ENCODE measurements around the gene PARP3.

Gene PARP3

DNA sequence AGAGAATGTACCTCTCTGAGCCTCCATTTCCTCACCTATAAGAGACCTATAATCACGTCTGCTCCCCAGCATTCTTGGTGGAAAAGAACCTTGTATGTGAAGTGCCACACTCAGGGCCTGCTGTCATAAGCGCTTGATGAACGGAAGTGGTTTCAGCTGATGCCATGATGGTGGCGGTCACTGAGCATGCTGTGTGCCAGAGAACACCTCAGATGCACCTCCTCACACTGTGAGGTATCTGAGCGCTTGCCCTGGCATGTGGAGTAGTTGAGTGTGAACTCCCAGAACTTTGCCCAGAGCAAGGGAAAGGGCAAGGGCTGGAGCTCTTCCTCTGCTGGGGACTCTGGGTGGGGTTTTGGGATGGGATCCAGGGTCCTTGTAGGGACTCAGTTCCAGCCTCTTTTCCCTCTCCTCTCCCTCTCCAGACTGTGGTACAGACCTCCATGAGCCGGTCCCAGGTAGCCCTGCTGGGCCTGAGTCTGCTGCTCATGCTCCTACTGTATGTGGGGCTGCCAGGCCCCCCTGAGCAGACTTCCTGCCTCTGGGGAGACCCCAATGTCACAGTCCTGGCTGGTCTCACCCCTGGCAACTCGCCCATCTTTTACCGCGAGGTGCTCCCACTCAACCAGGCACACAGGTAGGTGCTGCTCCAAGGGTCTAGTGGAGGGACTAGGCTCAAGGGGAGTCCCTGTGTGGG lies 35.4 kb downstream of the PARP3 start:
- TF ChIP-seq, protein P1, sequence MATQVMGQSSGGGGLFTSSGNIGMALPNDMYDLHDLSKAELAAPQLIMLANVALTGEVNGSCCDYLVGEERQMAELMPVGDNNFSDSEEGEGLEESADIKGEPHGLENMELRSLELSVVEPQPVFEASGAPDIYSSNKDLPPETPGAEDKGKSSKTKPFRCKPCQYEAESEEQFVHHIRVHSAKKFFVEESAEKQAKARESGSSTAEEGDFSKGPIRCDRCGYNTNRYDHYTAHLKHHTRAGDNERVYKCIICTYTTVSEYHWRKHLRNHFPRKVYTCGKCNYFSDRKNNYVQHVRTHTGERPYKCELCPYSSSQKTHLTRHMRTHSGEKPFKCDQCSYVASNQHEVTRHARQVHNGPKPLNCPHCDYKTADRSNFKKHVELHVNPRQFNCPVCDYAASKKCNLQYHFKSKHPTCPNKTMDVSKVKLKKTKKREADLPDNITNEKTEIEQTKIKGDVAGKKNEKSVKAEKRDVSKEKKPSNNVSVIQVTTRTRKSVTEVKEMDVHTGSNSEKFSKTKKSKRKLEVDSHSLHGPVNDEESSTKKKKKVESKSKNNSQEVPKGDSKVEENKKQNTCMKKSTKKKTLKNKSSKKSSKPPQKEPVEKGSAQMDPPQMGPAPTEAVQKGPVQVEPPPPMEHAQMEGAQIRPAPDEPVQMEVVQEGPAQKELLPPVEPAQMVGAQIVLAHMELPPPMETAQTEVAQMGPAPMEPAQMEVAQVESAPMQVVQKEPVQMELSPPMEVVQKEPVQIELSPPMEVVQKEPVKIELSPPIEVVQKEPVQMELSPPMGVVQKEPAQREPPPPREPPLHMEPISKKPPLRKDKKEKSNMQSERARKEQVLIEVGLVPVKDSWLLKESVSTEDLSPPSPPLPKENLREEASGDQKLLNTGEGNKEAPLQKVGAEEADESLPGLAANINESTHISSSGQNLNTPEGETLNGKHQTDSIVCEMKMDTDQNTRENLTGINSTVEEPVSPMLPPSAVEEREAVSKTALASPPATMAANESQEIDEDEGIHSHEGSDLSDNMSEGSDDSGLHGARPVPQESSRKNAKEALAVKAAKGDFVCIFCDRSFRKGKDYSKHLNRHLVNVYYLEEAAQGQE (IDR thresholded peaks at IDR 0.05; ENCODE audit: low read depth), result no peak
- TF ChIP-seq TCF12 (IDR thresholded peaks at IDR 0.05; ENCODE audit: low read depth) (no peak), YY1 (IDR thresholded peaks at IDR 0.05; ENCODE audit: low read depth) (no peak), NFIC (IDR thresholded peaks at IDR 0.05) (no peak), EP300 (IDR thresholded peaks at IDR 0.05; ENCODE audit: borderline replicate concordance) (no peak), TEAD4 (IDR thresholded peaks at IDR 0.05) (no peak), CEBPB (IDR thresholded peaks at IDR 0.05) (no peak), CREB1 (IDR thresholded peaks at IDR 0.05; ENCODE audit: low read depth) (no peak), EGR1 (IDR thresholded peaks at IDR 0.05) (no peak), FOXM1 (IDR thresholded peaks at IDR 0.05; ENCODE audit: borderline replicate concordance, low read depth) (no peak)
- TF ChIP-seq, protein P2, sequence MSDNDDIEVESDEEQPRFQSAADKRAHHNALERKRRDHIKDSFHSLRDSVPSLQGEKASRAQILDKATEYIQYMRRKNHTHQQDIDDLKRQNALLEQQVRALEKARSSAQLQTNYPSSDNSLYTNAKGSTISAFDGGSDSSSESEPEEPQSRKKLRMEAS (IDR thresholded peaks at IDR 0.05), result no peak

DNA sequence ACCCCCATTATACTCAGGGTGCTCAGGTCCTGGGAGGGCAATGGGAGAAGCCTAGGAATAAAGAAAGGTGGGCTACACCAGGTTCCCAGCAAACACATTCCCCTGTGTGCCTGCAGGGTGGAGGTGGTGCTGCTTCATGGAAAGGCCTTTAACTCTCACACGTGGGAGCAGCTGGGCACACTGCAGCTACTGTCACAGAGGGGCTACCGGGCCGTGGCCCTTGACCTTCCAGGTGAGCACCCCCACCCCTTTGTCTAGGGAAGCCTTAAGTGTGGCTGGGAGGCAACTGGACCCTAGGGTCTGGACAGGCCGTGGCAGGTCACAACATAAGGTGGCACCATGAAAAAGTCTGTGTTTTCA lies 36.0 kb downstream of the PARP3 start:
- no peak for TF ChIP-seq TAF1 (IDR thresholded peaks at IDR 0.05; ENCODE audit: low read depth)
- no peak for TF ChIP-seq EP300 (IDR thresholded peaks at IDR 0.05; ENCODE audit: borderline replicate concordance)
- TF ChIP-seq, protein P2 (IDR thresholded peaks at IDR 0.05), result no peak
- TF ChIP-seq EGR1 (IDR thresholded peaks at IDR 0.05), result no peak
- TF ChIP-seq CEBPB (IDR thresholded peaks at IDR 0.05), result no peak
- TF ChIP-seq RAD21 (IDR thresholded peaks at IDR 0.05; ENCODE audit: low read depth), result no peak
- TF ChIP-seq, protein P1 (IDR thresholded peaks at IDR 0.05; ENCODE audit: low read depth), result no peak
- TF ChIP-seq FOXM1 (IDR thresholded peaks at IDR 0.05; ENCODE audit: borderline replicate concordance, low read depth), result no peak
- TF ChIP-seq ZBTB7A (IDR thresholded peaks at IDR 0.05; ENCODE audit: low read depth), result no peak
- TF ChIP-seq TEAD4 (IDR thresholded peaks at IDR 0.05), result no peak

DNA sequence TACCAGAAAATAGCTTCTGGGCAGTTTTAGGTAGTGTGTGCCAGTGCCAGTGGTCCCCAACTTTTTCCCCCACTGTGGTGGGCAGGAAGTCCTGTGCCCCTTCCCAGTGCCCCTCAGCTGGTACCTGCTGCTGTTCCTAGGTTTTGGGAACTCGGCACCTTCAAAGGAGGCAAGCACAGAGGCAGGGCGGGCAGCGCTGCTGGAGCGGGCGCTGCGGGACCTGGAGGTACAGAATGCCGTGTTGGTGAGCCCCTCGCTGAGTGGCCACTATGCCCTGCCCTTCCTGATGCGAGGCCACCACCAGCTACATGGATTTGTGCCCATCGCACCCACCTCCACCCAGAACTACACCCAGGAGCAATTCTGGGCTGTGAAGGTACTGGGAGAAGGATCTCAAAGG lies 38.1 kb downstream of the PARP3 start:
- TF ChIP-seq TAF1 (IDR thresholded peaks at IDR 0.05; ENCODE audit: low read depth) (no peak), TCF12 (IDR thresholded peaks at IDR 0.05; ENCODE audit: low read depth) (no peak), ZBTB7A (IDR thresholded peaks at IDR 0.05; ENCODE audit: low read depth) (no peak)
- TF ChIP-seq, protein P3, sequence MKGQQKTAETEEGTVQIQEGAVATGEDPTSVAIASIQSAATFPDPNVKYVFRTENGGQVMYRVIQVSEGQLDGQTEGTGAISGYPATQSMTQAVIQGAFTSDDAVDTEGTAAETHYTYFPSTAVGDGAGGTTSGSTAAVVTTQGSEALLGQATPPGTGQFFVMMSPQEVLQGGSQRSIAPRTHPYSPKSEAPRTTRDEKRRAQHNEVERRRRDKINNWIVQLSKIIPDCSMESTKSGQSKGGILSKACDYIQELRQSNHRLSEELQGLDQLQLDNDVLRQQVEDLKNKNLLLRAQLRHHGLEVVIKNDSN (IDR thresholded peaks at IDR 0.05), result no peak

DNA sequence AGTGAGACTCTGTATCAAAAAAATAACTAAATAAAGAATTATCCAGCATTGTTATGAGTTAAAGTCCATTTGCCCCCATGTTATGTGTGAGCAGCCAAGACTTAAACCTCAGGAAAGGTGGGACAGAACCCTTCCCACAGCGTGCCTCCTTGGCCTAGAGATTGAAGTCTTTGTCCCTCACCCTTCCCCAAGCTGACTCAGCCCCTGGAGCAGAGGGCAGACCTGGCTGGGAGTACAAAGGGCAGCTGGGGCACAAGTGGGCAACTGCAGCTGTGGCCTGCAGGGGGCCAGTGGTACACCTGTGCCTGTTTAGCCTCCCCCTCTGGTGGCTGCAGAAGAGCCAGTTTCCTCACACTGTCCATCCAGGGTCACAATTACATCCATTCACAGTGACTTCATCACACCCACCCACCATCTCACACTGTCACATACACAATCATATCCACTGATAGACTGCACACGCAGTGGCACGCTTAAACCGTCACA lies 40.2 kb downstream of the PARP3 start:
- TF ChIP-seq TEAD4 (IDR thresholded peaks at IDR 0.05) (no peak), RAD21 (IDR thresholded peaks at IDR 0.05; ENCODE audit: low read depth) (peak; percentile 5; the same call in 1 of the 2 replicates), ZBTB7A (IDR thresholded peaks at IDR 0.05; ENCODE audit: low read depth) (no peak)

DNA sequence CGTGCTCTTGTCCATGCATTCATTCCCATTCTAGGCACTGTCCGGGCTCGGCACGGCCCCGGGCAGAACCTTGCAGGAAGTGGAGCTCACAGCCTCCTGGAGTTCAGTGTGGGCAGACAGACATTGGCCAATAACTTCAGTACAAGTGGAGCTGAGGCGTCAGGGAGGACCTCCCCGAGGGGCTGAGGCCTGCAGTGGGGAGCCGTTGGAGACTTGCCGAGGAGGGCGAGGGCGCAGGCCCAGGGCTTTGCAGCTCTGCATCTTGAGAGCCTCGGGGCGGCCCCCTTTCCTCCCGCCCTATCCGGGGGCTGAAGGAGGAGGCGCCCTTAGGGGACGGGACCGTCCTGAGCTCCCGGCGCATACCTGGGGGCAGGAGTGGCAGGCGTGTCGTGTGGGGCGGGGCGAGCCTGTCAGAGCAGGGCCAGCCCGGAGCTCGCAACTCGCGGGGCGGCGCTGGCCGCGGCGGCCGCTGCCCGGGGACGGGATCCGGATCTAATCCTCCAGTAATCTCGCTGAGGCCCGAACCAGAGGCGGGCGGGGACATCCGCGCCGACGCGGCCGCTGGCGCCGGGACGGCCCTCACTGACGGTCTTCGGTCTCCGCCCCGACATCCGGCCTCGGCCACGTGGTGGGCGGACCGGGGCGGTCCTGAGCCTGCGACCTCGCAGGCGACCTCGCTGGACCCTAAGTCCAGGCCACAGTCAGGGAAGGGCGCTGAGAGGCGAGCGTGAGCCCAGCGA lies 40.8 kb downstream of the PARP3 start, which contains the start of gene ACY1:
Gene ACY1 (plus strand): TSS at position 698 of the 740 bp plus-strand sequence. CDS start 530 bp downstream, outside the sequence.
- no peak; the same call in 1 of the 2 replicates for TF ChIP-seq TCF12 (IDR thresholded peaks at IDR 0.05; ENCODE audit: low read depth)
- 0 out of 2 replicates have a peak, but pooled peaks have one; percentile 14 for TF ChIP-seq NFIC (IDR thresholded peaks at IDR 0.05)
- no peak for TF ChIP-seq YY1 (IDR thresholded peaks at IDR 0.05; ENCODE audit: low read depth)
- TF ChIP-seq, protein P3 (IDR thresholded peaks at IDR 0.05), result peak; percentile 92
- TF ChIP-seq ZBTB7A (IDR thresholded peaks at IDR 0.05; ENCODE audit: low read depth), result peak; percentile 58; the same call in 1 of the 2 replicates
- peak; percentile 36; the same call in 1 of the 2 replicates for TF ChIP-seq CREB1 (IDR thresholded peaks at IDR 0.05; ENCODE audit: low read depth)
- peak; percentile 59; the same call in 1 of the 2 replicates for TF ChIP-seq TEAD4 (IDR thresholded peaks at IDR 0.05)
- no peak for TF ChIP-seq EP300 (IDR thresholded peaks at IDR 0.05; ENCODE audit: borderline replicate concordance)
- TF ChIP-seq, protein P2 (IDR thresholded peaks at IDR 0.05), result peak; percentile 95
